Astrocyte of the spinal cord (primary cell): Measurements from ENCODE around the gene COX17.

Experiments
- DNase-seq: peaks from one replicate; pipeline ENCODE4 v3.0.0; 2011; ENCODE audit warnings: low read depth, low spot score
- H3K4me3 ChIP-seq: 2 replicates; pipeline ENCODE4 v1.5.1; 2011; ENCODE audit warnings: low read depth, mild to moderate bottlenecking, low read length, moderate library complexity
- CTCF ChIP-seq: IDR thresholded peaks from 2 replicates; pipeline ENCODE4 v1.5.1; 2012; ENCODE audit warnings: low read depth, mild to moderate bottlenecking, low read length, inconsistent platforms
- in situ Hi-C: cut with HindIII; loops from 2 replicates; pipeline ENCODE4 v1.10.0; 2017; ENCODE audit warnings: low sequenced_read_pairs

COX17 gene

GRCh38 chr3:119647171-119647570 lies 30.0 kb downstream of the COX17 start:
- DNase-seq = no peak
- TF ChIP-seq CTCF = no peak
- in situ Hi-C loops = no loop called here
- H3K4me3 ChIP-seq = no peak overlapping the region

- DNase-seq = no peak
- no peak overlapping the region for H3K4me3 ChIP-seq
- in situ Hi-C loops = no loop called here
- no peak for TF ChIP-seq CTCF
Observed at GRCh38 chr3:119645813-119646212, 31.4 kb downstream of the COX17 start.

GRCh38 chr3:119644481-119644880 lies 32.7 kb downstream of the COX17 start:
- no peak for DNase-seq
- TF ChIP-seq CTCF = no peak
- H3K4me3 ChIP-seq = no peak overlapping the region
- in situ Hi-C loops = no loop called here

- peak; percentile 67 for DNase-seq
- no peak overlapping the region for H3K4me3 ChIP-seq
- TF ChIP-seq CTCF = no peak
- in situ Hi-C loops = no loop called here
Observed at GRCh38 chr3:119643528-119643927, 33.7 kb downstream of the COX17 start.

- no peak overlapping the region for H3K4me3 ChIP-seq
- in situ Hi-C loops = no loop called here
- TF ChIP-seq CTCF = no peak
- no peak for DNase-seq
Observed at GRCh38 chr3:119642746-119643473, 34.3 kb downstream of the COX17 start.

- in situ Hi-C loops = no loop called here
- no peak overlapping the region for H3K4me3 ChIP-seq
- DNase-seq = no peak
- no peak for TF ChIP-seq CTCF
Observed at GRCh38 chr3:119641416-119641815, 35.8 kb downstream of the COX17 start.
